HL-60 (cell line): ENCODE data around the gene GNL3.
A peak's percentile ranks its signal among the peaks of the same experiment; 100 is the strongest.

Experiments
- DNase-seq, 2 experiments: peaks; one replicate each; pipeline ENCODE4 v3.0.0-alpha.2; 2010 to 2020; ENCODE audit warnings: low read depth in 1 of 2, low spot score in 1 of 2
- H3K27ac ChIP-seq: fragments of 250-450 bp; sonication (Bioruptor Pico); replicated peaks from 2 replicates; pipeline ENCODE4 v1.5.1; 2020; ENCODE audit warnings: mild to moderate bottlenecking, moderate library complexity
- H3K27me3 ChIP-seq: fragments of 250-450 bp; sonication (Bioruptor Pico); 2 replicates; pipeline ENCODE4 v1.5.1; 2021; ENCODE audit warnings: mild to moderate bottlenecking, moderate library complexity; ENCODE audit not compliant: insufficient read depth, poor library complexity, severe bottlenecking
- H3K4me3 ChIP-seq: replicated peaks from 2 replicates; pipeline ENCODE4 v1.5.1; 2011; ENCODE audit warnings: mild to moderate bottlenecking, control low read depth, low read length; ENCODE audit not compliant: insufficient read depth
- CTCF ChIP-seq: IDR thresholded peaks from one replicate; pipeline ENCODE4 v1.5.1; 2011; ENCODE audit warnings: low read length, control low read depth, inconsistent platforms; ENCODE audit not compliant: insufficient read depth
- GABPA ChIP-seq: IDR thresholded peaks from 2 replicates; pipeline ENCODE4 v1.6.1; 2012; ENCODE audit warnings: low read depth
- POLR2AphosphoS5 ChIP-seq: IDR thresholded peaks from 2 replicates; pipeline ENCODE4 v1.6.1; 2012; ENCODE audit warnings: low read depth
- REST ChIP-seq: IDR thresholded peaks from 2 replicates; pipeline ENCODE4 v1.6.1; 2012; ENCODE audit warnings: low read depth; ENCODE audit not compliant: insufficient replicate concordance
- SPI1 ChIP-seq: IDR thresholded peaks from 2 replicates; pipeline ENCODE4 v1.6.1; 2012; ENCODE audit warnings: low read depth, mild to moderate bottlenecking, borderline replicate concordance
- long read RNA-seq: library from polyadenylated mRNA; unstranded; transcript quantifications from one replicate; pipeline ENCODE4 v2.0.0, GENCODE V29; 2020

The GNL3 gene
- long read RNA-seq, transcript GNL3-201 (15 exons, 2,041 nt): minor isoform, 11 of 994 reads
- long read RNA-seq, transcript GNL3-202 (15 exons, 2,040 nt): major isoform, 860 of 994 reads
- long read RNA-seq, partial matches to known transcripts: 49 of 994 reads
- long read RNA-seq, other reads (novel, unspliced or antisense): 70 of 994 reads

GRCh38 chr3:52685709-52686691 lies at the start of gene GNL3, which contains the start of gene PBRM1:
TSS of gene GNL3 (plus strand) at chr3:52686032. CDS start at chr3:52686093, 61 bp downstream.
TSS of gene PBRM1 (minus strand) at chr3:52685913.
- Histone ChIP-seq H3K4me3 (peak within 1 kb of the TSS; percentile 69), H3K27ac (peak within 1 kb of the TSS; percentile 88), H3K27me3 (no peaks in the 10 kb centered on the region)
- DNase-seq: peak; percentile 93 to 95
- TF ChIP-seq POLR2AphosphoS5 (peak; percentile 93), SPI1 (no peak), CTCF (no peak), REST (peak; percentile 75), GABPA (no peak; the same call in 1 of the 2 replicates)

GRCh38 chr3:52636673-52637072 lies 49.2 kb upstream of the GNL3 start:
- DNase-seq: no peak
- Histone ChIP-seq H3K4me3 (no peak overlapping the region), H3K27ac (no peak overlapping the region; the same call in 1 of the 2 replicates), H3K27me3 (no peaks in the 10 kb centered on the region)
- TF ChIP-seq CTCF: no peak
- TF ChIP-seq GABPA: no peak
- no peak for TF ChIP-seq REST
- TF ChIP-seq SPI1: no peak
- TF ChIP-seq POLR2AphosphoS5: no peak

- no peak for DNase-seq
- no peak overlapping the region for H3K4me3 ChIP-seq
- H3K27ac ChIP-seq: no peak overlapping the region
- H3K27me3 ChIP-seq: no peaks in the 10 kb centered on the region
- TF ChIP-seq REST (no peak), POLR2AphosphoS5 (no peak), GABPA (no peak), SPI1 (no peak), CTCF (no peak)
Observed at GRCh38 chr3:52645549-52645948, 40.3 kb upstream of the GNL3 start.
